Measurements from ENCODE around the gene ERLIN1. TPM values are rescaled to one million over a fixed set of nuclear protein-coding genes. Genes with fewer than 3 reads are reported as not detected.

Gene ERLIN1
- total RNA-seq, 1 experiment from 2014 or later = 24.9 TPM

GRCh38 chr10:100172349-100172748 lies 13.5 kb downstream of the ERLIN1 start:
- Histone ChIP-seq H3F3A (ENCODE audit: insufficient read depth, low read depth) (no peaks in the 10 kb centered on the region), H3K9me2 (ENCODE audit: insufficient read depth) (no peaks in the 10 kb centered on the region), H4K20me1 (ENCODE audit: insufficient read depth) (no peaks in the 10 kb centered on the region), H3K79me2 (ENCODE audit: low read depth) (no peaks in the 10 kb centered on the region), H3K27ac (no peak overlapping the region), H3K4me3 (no peak overlapping the region), H3K27me3 (ENCODE audit: insufficient read depth, low read depth) (no peaks in the 10 kb centered on the region), H2AFZ (no peak overlapping the region), H3K4me1 (replicated peaks; ENCODE audit: insufficient read depth) (no peaks in the 10 kb centered on the region), H3K4me2 (no peak overlapping the region), H3K9me3 (ENCODE audit: insufficient read depth, low read depth) (no peaks in the 10 kb centered on the region), H3K36me3 (ENCODE audit: low read depth) (no peaks in the 10 kb centered on the region)
- intact Hi-C loops (cut with micrococcal nuclease; ENCODE audit: unreplicated experiment) = no loop called here
- no peak for TF ChIP-seq CTCF (conservative IDR thresholded peaks at IDR 0.05)
- no peak for TF ChIP-seq EZH2 (IDR thresholded peaks at IDR 0.05; ENCODE audit: low read depth)
- CTCF ChIA-PET = no interaction called here
- DNase-seq = no peak
- BruUV-seq (replicated peaks) = no TSS peak
- POLR2A ChIA-PET (ENCODE audit: unreplicated experiment) = interaction anchor here (0.6 kb wide), 1 partner anchor 897 kb away, joined by 3 read pairs; no protein-coding TSS in a partner anchor

DNA sequence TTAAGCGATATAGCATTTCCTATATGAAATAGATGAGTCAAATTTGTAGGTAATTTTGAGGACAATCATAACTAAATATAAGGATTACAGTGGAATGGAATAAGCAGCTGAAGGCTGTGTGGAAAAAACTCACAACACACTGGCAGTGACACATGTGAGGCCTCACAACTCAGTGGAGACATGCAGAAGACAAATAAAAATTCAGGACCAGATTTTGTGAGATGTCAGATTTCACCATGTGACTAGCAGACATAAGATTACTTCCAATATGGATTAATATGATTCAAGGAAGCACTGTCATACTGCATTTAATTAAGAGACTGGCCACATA lies 17.6 kb downstream of the ERLIN1 start:
- POLR2A ChIA-PET (ENCODE audit: unreplicated experiment) = no interaction called here

GRCh38 chr10:100167553-100168312 lies 18.1 kb downstream of the ERLIN1 start:
- Histone ChIP-seq H3K4me2 (no peak overlapping the region), H3K4me3 (no peak overlapping the region), H3K27ac (no peak overlapping the region), H3K9me3 (ENCODE audit: insufficient read depth, low read depth) (no peaks in the 10 kb centered on the region), H3K9me2 (ENCODE audit: insufficient read depth) (no peaks in the 10 kb centered on the region), H3K27me3 (ENCODE audit: insufficient read depth, low read depth) (no peaks in the 10 kb centered on the region), H3K36me3 (ENCODE audit: low read depth) (no peaks in the 10 kb centered on the region), H3F3A (ENCODE audit: insufficient read depth, low read depth) (no peaks in the 10 kb centered on the region; the same call in 1 of the 2 replicates), H3K79me2 (ENCODE audit: low read depth) (no peaks in the 10 kb centered on the region), H2AFZ (no peak overlapping the region), H4K20me1 (ENCODE audit: insufficient read depth) (no peaks in the 10 kb centered on the region), H3K4me1 (replicated peaks; ENCODE audit: insufficient read depth) (no peaks in the 10 kb centered on the region)
- DNase-seq = no peak
- ChIA-PET POLR2A (ENCODE audit: unreplicated experiment) (no interaction called here), CTCF (no interaction called here)
- intact Hi-C loops (cut with micrococcal nuclease; ENCODE audit: unreplicated experiment) = no loop called here
- TF ChIP-seq CTCF (conservative IDR thresholded peaks at IDR 0.05) (no peak), EZH2 (IDR thresholded peaks at IDR 0.05; ENCODE audit: low read depth) (no peak)
- no TSS peak for BruUV-seq (replicated peaks)

More for the DNA sequence above, 17.6 kb downstream of the ERLIN1 start:
- Histone ChIP-seq H3K27ac (no peak overlapping the region), H3K36me3 (ENCODE audit: low read depth) (no peaks in the 10 kb centered on the region), H3K27me3 (ENCODE audit: insufficient read depth, low read depth) (no peaks in the 10 kb centered on the region), H3K79me2 (ENCODE audit: low read depth) (no peaks in the 10 kb centered on the region), H3K4me1 (replicated peaks; ENCODE audit: insufficient read depth) (no peaks in the 10 kb centered on the region), H3K9me2 (ENCODE audit: insufficient read depth) (no peaks in the 10 kb centered on the region), H3K9me3 (ENCODE audit: insufficient read depth, low read depth) (no peaks in the 10 kb centered on the region), H4K20me1 (ENCODE audit: insufficient read depth) (no peaks in the 10 kb centered on the region), H3K4me3 (no peak overlapping the region), H3K4me2 (no peak overlapping the region), H3F3A (ENCODE audit: insufficient read depth, low read depth) (no peaks in the 10 kb centered on the region; the same call in 1 of the 2 replicates), H2AFZ (no peak overlapping the region)
- intact Hi-C loops (cut with micrococcal nuclease; ENCODE audit: unreplicated experiment) = no loop called here
- TF ChIP-seq CTCF (conservative IDR thresholded peaks at IDR 0.05) (no peak), EZH2 (IDR thresholded peaks at IDR 0.05; ENCODE audit: low read depth) (no peak)
- CTCF ChIA-PET = no interaction called here
- DNase-seq = no peak
- BruUV-seq (replicated peaks) = no TSS peak

All from PC-9 (cell line).